GM12878 (cell line): Measurements from ENCODE around the gene C6orf15. TPM values are rescaled to one million over a fixed set of nuclear protein-coding genes. Genes with fewer than 3 reads are reported as not detected.
A peak's percentile ranks its signal among the peaks of the same experiment; 100 is the strongest.

Source experiments
- ATAC-seq: fragments of 200-7000 bp; cut with Tn5 transposase; 3 replicates; pipeline ENCODE4 v1.9.1; 2020; ENCODE audit warnings: mild to moderate bottlenecking, moderate library complexity
- BruUV-seq: library from RNA; stranded (reverse); fragments of 400-500 nt; replicated peaks from 2 replicates; lab custom pipeline; 2021; lab: Mats Ljungman, UMichigan
- CTCF ChIA-PET: fragments of 300-600 bp; sonication (Branson Sonifier 250); formaldehyde crosslinking; extraction: SDS; loops from one replicate; lab custom pipeline; 2021; ENCODE audit warnings: inconsistent platforms; lab: Yijun Ruan, JAX
- POLR2A ChIA-PET: fragments of 350-600 bp; formaldehyde crosslinking; extraction: SDS; loops from one replicate; lab custom pipeline; 2021; ENCODE audit warnings: inconsistent platforms; lab: Charles Lee
- RAD21 ChIA-PET: fragments of 300-600 bp; sonication (Branson Sonifier 250); formaldehyde crosslinking; loops from one replicate; lab custom pipeline; 2023; ENCODE audit warnings: antibody characterized with exemption; ENCODE audit not compliant: unreplicated experiment; lab: Charles Lee
- SMC1A ChIA-PET: fragments of 300-600 bp; sonication (Branson Sonifier 250); formaldehyde crosslinking; loops from one replicate; lab custom pipeline; 2023; ENCODE audit not compliant: unreplicated experiment, uncharacterized antibody; lab: Charles Lee
- DNase-seq: peaks from one replicate; pipeline ENCODE4 v3.0.0-alpha.2; 2011; ENCODE audit warnings: low read depth, low spot score
- FAIRE-seq: peaks from 3 replicates; lab custom pipeline; 2011; peaks lifted over from hg19 to GRCh38; lab: Jason Lieb, UNC
- H2AFZ ChIP-seq: 2 replicates; pipeline ENCODE4 v1.6.0; 2011; ENCODE audit warnings: low read depth, low read length, control low read depth; ENCODE audit not compliant: control insufficient read depth
- H3K27ac ChIP-seq: 2 replicates; pipeline ENCODE4 v1.5.1; 2011; ENCODE audit warnings: control low read depth; ENCODE audit not compliant: control insufficient read depth, insufficient read depth
- H3K27me3 ChIP-seq, 2 experiments: replicated peaks in 1 of 2; 2 replicates each; pipeline versions ENCODE4 v1.6.0 to v1.6.1; 2011; ENCODE audit warnings: low read length in 1 of 2; ENCODE audit not compliant: control insufficient read depth in 2 of 2, insufficient read depth in 2 of 2
- H3K36me3 ChIP-seq, 2 experiments: 2 replicates each; pipeline ENCODE4 v1.5.1; 2011; ENCODE audit warnings: low read length in 1 of 2; ENCODE audit not compliant: control insufficient read depth in 2 of 2, insufficient read depth in 2 of 2
- H3K4me1 ChIP-seq: 2 replicates; pipeline ENCODE4 v1.6.1; 2011; ENCODE audit warnings: mild to moderate bottlenecking, low read length, moderate library complexity, mixed read lengths; ENCODE audit not compliant: control insufficient read depth, insufficient read depth
- H3K4me2 ChIP-seq: 2 replicates; pipeline ENCODE4 v1.6.0; 2011; ENCODE audit warnings: control low read depth; ENCODE audit not compliant: control insufficient read depth, insufficient read depth
- H3K4me3 ChIP-seq: fragments of 200-600 bp; sonication (generic); 2 replicates; pipeline ENCODE4 v1.5.1; 2016
- H3K79me2 ChIP-seq: 2 replicates; pipeline ENCODE4 v1.6.0; 2011; ENCODE audit warnings: low read length; ENCODE audit not compliant: control insufficient read depth, insufficient read depth
- H3K9ac ChIP-seq: 2 replicates; pipeline ENCODE4 v1.8.0; 2011; ENCODE audit warnings: low read length, control low read depth, mixed read lengths; ENCODE audit not compliant: control insufficient read depth, insufficient read depth
- H3K9me3 ChIP-seq: replicated peaks from 3 replicates; pipeline ENCODE4 v1.5.1; 2011; ENCODE audit warnings: mild to moderate bottlenecking, low read length; ENCODE audit not compliant: control insufficient read depth, insufficient read depth
- H4K20me1 ChIP-seq: 2 replicates; pipeline ENCODE4 v1.6.0; 2011; ENCODE audit not compliant: control insufficient read depth, insufficient read depth
- CBFB ChIP-seq: IDR thresholded peaks from 2 replicates; pipeline ENCODE4 v1.6.1; 2016; ENCODE audit warnings: antibody characterized with exemption, low read depth
- HDGF ChIP-seq: fragments of 450-650 bp; IDR thresholded peaks from 2 replicates; pipeline ENCODE4 v1.6.1; 2016; ENCODE audit warnings: antibody characterized with exemption
- MEF2B ChIP-seq: fragments of 450-650 bp; IDR thresholded peaks from 2 replicates; pipeline ENCODE4 v1.6.1; 2018; ENCODE audit warnings: mild to moderate bottlenecking, moderate library complexity; ENCODE audit not compliant: partially characterized antibody, poor library complexity, severe bottlenecking
- NFYB ChIP-seq: IDR thresholded peaks from 2 replicates; pipeline ENCODE4 v1.6.1; 2011; ENCODE audit warnings: low read depth, mild to moderate bottlenecking, low read length, improper control_type of control experiment, moderate library complexity; ENCODE audit not compliant: insufficient read depth
- NR2F1 ChIP-seq: fragments of 450-650 bp; conservative IDR thresholded peaks from 2 replicates; pipeline ENCODE4 v1.6.1; 2017; ENCODE audit warnings: mild to moderate bottlenecking
- REST ChIP-seq: IDR thresholded peaks from 2 replicates; pipeline ENCODE4 v1.6.1; 2012; ENCODE audit warnings: mild to moderate bottlenecking, low read depth, low read length
- ZNF217 ChIP-seq: fragments of 450-650 bp; IDR thresholded peaks from 2 replicates; pipeline ENCODE4 v1.6.1; 2017; ENCODE audit warnings: antibody characterized with exemption, mild to moderate bottlenecking
- ZNF274 ChIP-seq: IDR thresholded peaks from one replicate; pipeline ENCODE4 v1.8.0; 2011; ENCODE audit not compliant: insufficient read length, insufficient read depth
- WGBS: methylation state at CpG from one replicate; pipeline ENCODE4 v1.1.6; 2016; ENCODE audit warnings: low lambda C conversion rate; ENCODE audit not compliant: insufficient replicate concordance, insufficient coverage; ENCODE audit errors: missing lambda C conversion rate; 5-methylcytosine and 5-hydroxymethylcytosine counted together
- in situ Hi-C: fragments of 300-500 bp; cut with MboI; formaldehyde crosslinking; loops from 9 replicates; pipeline ENCODE4 v1.14.3; 2018; ENCODE audit warnings: mixed read lengths
- intact Hi-C: fragments of 100-400 bp; cut with micrococcal nuclease; formaldehyde crosslinking; loops from one replicate; pipeline ENCODE4 v1.14.2; 2022; ENCODE audit not compliant: unreplicated experiment
- polyA plus RNA-seq, 11 experiments: library from polyadenylated mRNA; depleted of rRNA in 4 of 11; unstranded in 6 of 11; stranded (reverse) in 5 of 11; fragments of >200 nt; fragmentation: Nextera tagmentation in 4 of 11; fragmentation: Illumina TruSeq in 1 of 11; extraction: Ambion mirVana in 4 of 11; extraction: Trizol in 1 of 11; gene quantifications; 1 replicate in 1 of 11; 2 replicates in 10 of 11; pipeline versions ENCODE4 v1.2.1 to v1.2.3, GENCODE V29; 2011 to 2016; ENCODE audit warnings: inconsistent platforms in 2 of 11, missing spikeins in 2 of 11, low read depth in 1 of 11
- total RNA-seq, 4 experiments: library from RNA; depleted of rRNA in 3 of 4; stranded (reverse); fragments of >200 nt in 3 of 4; fragmentation: Illumina TruSeq in 1 of 4; extraction: Trizol in 1 of 4; gene quantifications; 2 replicates each; pipeline versions ENCODE4 v1.2.1 to v1.2.3, GENCODE V29; 2013 to 2021
- TF ChIP-seq, protein P1 (sequence below): fragments of 450-650 bp; conservative IDR thresholded peaks from 2 replicates; pipeline ENCODE4 v1.6.1; 2017; ENCODE audit warnings: mild to moderate bottlenecking, moderate library complexity
- TF ChIP-seq, protein P2 (sequence below): fragments of 450-650 bp; IDR thresholded peaks from 2 replicates; pipeline ENCODE4 v1.6.1; 2017; ENCODE audit warnings: low read depth, mild to moderate bottlenecking, moderate library complexity
- TF ChIP-seq, protein P3 (sequence below): fragments of 450-650 bp; IDR thresholded peaks from 2 replicates; pipeline ENCODE4 v1.6.1; 2017; ENCODE audit warnings: mild to moderate bottlenecking, moderate library complexity

C6orf15 gene
- total and polyA plus RNA-seq, 10 of the 15 experiments (the other 5 are each of a cell fraction or from before 2014, with no cell fraction given): not detected

- Histone ChIP-seq H3K27me3 (peaks cover 2 to 3% of the 10 kb centered on the region in 2 experiments; a peak in 3 of 4 replicates), H3K4me1 (no peaks in the 10 kb centered on the region; the same call in 1 of the 2 replicates), H3K27ac (no peak overlapping the region), H4K20me1 (no peaks in the 10 kb centered on the region), H3K36me3 (no peaks in the 10 kb centered on the region), H2AFZ (no peak overlapping the region), H3K4me2 (no peak overlapping the region), H3K4me3 (no peak overlapping the region), H3K9ac (no peak overlapping the region), H3K9me3 (no peaks in the 10 kb centered on the region), H3K79me2 (no peaks in the 10 kb centered on the region)
- no TSS peak for BruUV-seq
- no peak for FAIRE-seq
- ATAC-seq: peak; percentile 14; the same call in 1 of the 3 replicates
- in situ Hi-C loops: no loop called here
- no peak for DNase-seq
- WGBS: 21% methylated on average over 16 of the region's 16 CpGs
- ChIA-PET SMC1A (no interaction called here), POLR2A (no interaction called here), RAD21 (no interaction called here), CTCF (no interaction called here)
- intact Hi-C loops: no loop called here
- TF ChIP-seq, protein P1, sequence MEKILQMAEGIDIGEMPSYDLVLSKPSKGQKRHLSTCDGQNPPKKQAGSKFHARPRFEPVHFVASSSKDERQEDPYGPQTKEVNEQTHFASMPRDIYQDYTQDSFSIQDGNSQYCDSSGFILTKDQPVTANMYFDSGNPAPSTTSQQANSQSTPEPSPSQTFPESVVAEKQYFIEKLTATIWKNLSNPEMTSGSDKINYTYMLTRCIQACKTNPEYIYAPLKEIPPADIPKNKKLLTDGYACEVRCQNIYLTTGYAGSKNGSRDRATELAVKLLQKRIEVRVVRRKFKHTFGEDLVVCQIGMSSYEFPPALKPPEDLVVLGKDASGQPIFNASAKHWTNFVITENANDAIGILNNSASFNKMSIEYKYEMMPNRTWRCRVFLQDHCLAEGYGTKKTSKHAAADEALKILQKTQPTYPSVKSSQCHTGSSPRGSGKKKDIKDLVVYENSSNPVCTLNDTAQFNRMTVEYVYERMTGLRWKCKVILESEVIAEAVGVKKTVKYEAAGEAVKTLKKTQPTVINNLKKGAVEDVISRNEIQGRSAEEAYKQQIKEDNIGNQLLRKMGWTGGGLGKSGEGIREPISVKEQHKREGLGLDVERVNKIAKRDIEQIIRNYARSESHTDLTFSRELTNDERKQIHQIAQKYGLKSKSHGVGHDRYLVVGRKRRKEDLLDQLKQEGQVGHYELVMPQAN: no peak
- no peak for TF ChIP-seq HDGF
- TF ChIP-seq CBFB: no peak
- no peak for TF ChIP-seq MEF2B
- TF ChIP-seq, protein P2, sequence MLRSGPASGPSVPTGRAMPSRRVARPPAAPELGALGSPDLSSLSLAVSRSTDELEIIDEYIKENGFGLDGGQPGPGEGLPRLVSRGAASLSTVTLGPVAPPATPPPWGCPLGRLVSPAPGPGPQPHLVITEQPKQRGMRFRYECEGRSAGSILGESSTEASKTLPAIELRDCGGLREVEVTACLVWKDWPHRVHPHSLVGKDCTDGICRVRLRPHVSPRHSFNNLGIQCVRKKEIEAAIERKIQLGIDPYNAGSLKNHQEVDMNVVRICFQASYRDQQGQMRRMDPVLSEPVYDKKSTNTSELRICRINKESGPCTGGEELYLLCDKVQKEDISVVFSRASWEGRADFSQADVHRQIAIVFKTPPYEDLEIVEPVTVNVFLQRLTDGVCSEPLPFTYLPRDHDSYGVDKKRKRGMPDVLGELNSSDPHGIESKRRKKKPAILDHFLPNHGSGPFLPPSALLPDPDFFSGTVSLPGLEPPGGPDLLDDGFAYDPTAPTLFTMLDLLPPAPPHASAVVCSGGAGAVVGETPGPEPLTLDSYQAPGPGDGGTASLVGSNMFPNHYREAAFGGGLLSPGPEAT: no peak
- no peak for TF ChIP-seq ZNF274
- TF ChIP-seq, protein P3, sequence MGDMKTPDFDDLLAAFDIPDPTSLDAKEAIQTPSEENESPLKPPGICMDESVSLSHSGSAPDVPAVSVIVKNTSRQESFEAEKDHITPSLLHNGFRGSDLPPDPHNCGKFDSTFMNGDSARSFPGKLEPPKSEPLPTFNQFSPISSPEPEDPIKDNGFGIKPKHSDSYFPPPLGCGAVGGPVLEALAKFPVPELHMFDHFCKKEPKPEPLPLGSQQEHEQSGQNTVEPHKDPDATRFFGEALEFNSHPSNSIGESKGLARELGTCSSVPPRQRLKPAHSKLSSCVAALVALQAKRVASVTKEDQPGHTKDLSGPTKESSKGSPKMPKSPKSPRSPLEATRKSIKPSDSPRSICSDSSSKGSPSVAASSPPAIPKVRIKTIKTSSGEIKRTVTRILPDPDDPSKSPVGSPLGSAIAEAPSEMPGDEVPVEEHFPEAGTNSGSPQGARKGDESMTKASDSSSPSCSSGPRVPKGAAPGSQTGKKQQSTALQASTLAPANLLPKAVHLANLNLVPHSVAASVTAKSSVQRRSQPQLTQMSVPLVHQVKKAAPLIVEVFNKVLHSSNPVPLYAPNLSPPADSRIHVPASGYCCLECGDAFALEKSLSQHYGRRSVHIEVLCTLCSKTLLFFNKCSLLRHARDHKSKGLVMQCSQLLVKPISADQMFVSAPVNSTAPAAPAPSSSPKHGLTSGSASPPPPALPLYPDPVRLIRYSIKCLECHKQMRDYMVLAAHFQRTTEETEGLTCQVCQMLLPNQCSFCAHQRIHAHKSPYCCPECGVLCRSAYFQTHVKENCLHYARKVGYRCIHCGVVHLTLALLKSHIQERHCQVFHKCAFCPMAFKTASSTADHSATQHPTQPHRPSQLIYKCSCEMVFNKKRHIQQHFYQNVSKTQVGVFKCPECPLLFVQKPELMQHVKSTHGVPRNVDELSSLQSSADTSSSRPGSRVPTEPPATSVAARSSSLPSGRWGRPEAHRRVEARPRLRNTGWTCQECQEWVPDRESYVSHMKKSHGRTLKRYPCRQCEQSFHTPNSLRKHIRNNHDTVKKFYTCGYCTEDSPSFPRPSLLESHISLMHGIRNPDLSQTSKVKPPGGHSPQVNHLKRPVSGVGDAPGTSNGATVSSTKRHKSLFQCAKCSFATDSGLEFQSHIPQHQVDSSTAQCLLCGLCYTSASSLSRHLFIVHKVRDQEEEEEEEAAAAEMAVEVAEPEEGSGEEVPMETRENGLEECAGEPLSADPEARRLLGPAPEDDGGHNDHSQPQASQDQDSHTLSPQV: no peak
- no peak for TF ChIP-seq REST
- no peak for TF ChIP-seq NFYB
- TF ChIP-seq ZNF217: no peak
- TF ChIP-seq NR2F1: no peak
Measured at GRCh38 chr6:31122791-31123706, 10.7 kb upstream of the C6orf15 start.
